OCI-LY7 (cell line): ENCODE measurements around the gene GPR22. TPM values are rescaled to one million over a fixed set of nuclear protein-coding genes. Genes with fewer than 3 reads are reported as not detected.

Experiments used
- BruUV-seq: library from RNA; stranded (reverse); fragments of 400-500 nt; replicated peaks from 2 replicates; lab custom pipeline; 2021; lab: Mats Ljungman, UMichigan
- CTCF ChIA-PET: fragments of 300-600 bp; sonication (Branson Sonifier 250); formaldehyde crosslinking; loops from one replicate; lab custom pipeline; 2022; ENCODE audit warnings: antibody characterized with exemption; ENCODE audit not compliant: unreplicated experiment; lab: Charles Lee
- POLR2A ChIA-PET: fragments of 300-600 bp; sonication (Branson Sonifier 250); formaldehyde crosslinking; loops from one replicate; lab custom pipeline; 2022; ENCODE audit warnings: antibody characterized with exemption; lab: Charles Lee
- DNase-seq: peaks from one replicate; pipeline ENCODE4 v3.0.0-alpha.2; 2015; ENCODE audit warnings: low spot score
- H2AFZ ChIP-seq: fragments of 200-600 bp; sonication (generic), shearing (Covaris generic); 2 replicates; pipeline ENCODE4 v1.6.1; 2014; ENCODE audit warnings: mild to moderate bottlenecking, antibody characterized with exemption, low read length, moderate library complexity
- H3K27ac ChIP-seq: fragments of 200-600 bp; sonication (generic); 2 replicates; pipeline ENCODE4 v1.5.1; 2014; ENCODE audit warnings: mixed run types, low read depth, mild to moderate bottlenecking, moderate library complexity, low read length, inconsistent platforms; ENCODE audit not compliant: poor library complexity, severe bottlenecking
- H3K36me3 ChIP-seq: fragments of 200-600 bp; sonication (generic); 2 replicates; pipeline ENCODE4 v1.6.1; 2014; ENCODE audit warnings: mild to moderate bottlenecking, antibody characterized with exemption, low read length, moderate library complexity, mixed read lengths; ENCODE audit not compliant: insufficient read depth
- H3K4me1 ChIP-seq: fragments of 200-600 bp; sonication (generic); 2 replicates; pipeline ENCODE4 v1.5.1; 2014; ENCODE audit warnings: mild to moderate bottlenecking, low read length; ENCODE audit not compliant: insufficient read depth, poor library complexity, severe bottlenecking
- H3K4me2 ChIP-seq: fragments of 200-600 bp; sonication (generic); 2 replicates; pipeline ENCODE4 v1.6.1; 2014; ENCODE audit warnings: mild to moderate bottlenecking, low read length
- H3K4me3 ChIP-seq: fragments of 200-600 bp; sonication (generic); 2 replicates; pipeline ENCODE4 v1.5.1; 2014; ENCODE audit warnings: mild to moderate bottlenecking, low read depth, low read length; ENCODE audit not compliant: poor library complexity, severe bottlenecking
- H3K79me2 ChIP-seq: fragments of 200-600 bp; sonication (generic); 2 replicates; pipeline ENCODE4 v1.6.1; 2016; ENCODE audit warnings: low read depth, mild to moderate bottlenecking, low read length, moderate library complexity, mixed read lengths; ENCODE audit not compliant: insufficient read depth
- H3K9me2 ChIP-seq: fragments of 200-600 bp; sonication (generic); 2 replicates; pipeline ENCODE4 v1.6.1; 2016; ENCODE audit warnings: mild to moderate bottlenecking, low read length, mixed read lengths; ENCODE audit not compliant: insufficient read depth
- H3K9me3 ChIP-seq: fragments of 200-600 bp; sonication (generic); 2 replicates; pipeline ENCODE4 v1.6.1; 2014; ENCODE audit warnings: mild to moderate bottlenecking, mixed run types, low read length, mixed read lengths
- H4K20me1 ChIP-seq: fragments of 200-600 bp; sonication (generic); 2 replicates; pipeline ENCODE4 v1.6.1; 2014; ENCODE audit warnings: mild to moderate bottlenecking, antibody characterized with exemption, low read length, moderate library complexity, mixed read lengths; ENCODE audit not compliant: insufficient read depth
- CTCF ChIP-seq: fragments of 200-600 bp; sonication (generic); conservative IDR thresholded peaks from 2 replicates; pipeline ENCODE4 v1.5.1; 2014; ENCODE audit warnings: mild to moderate bottlenecking, antibody characterized with exemption, low read length, moderate library complexity, mixed read lengths
- EZH2phosphoT487 ChIP-seq: fragments of 200-600 bp; sonication (generic); IDR thresholded peaks from 2 replicates; pipeline ENCODE4 v1.6.1; 2018; ENCODE audit warnings: low read depth, borderline replicate concordance, mild to moderate bottlenecking, mixed run types, antibody characterized with exemption, low read length, moderate library complexity, mixed read lengths
- intact Hi-C: fragments of 100-400 bp; cut with micrococcal nuclease; formaldehyde crosslinking; loops from one replicate; pipeline ENCODE4 v1.10.0; 2022; ENCODE audit not compliant: unreplicated experiment
- total RNA-seq, 2 experiments: library from RNA; depleted of rRNA in 1 of 2; stranded (reverse); fragments of >200 nt in 1 of 2; shearing (Covaris generic) in 1 of 2; gene quantifications; 2 replicates each; pipeline ENCODE4 v1.2.3, GENCODE V29; 2014 to 2022

Gene GPR22
- total RNA-seq, 2 experiments from 2014 or later, result not detected

- ChIA-PET CTCF (interaction anchor here (0.8 to 1.5 kb wide), 2 partner anchors 100 to 411 kb away, joined by 3 read pairs; partner anchors contain the start of genes COG5 and DUS4L), POLR2A (interaction anchor here (0.5 to 1.2 kb wide), 7 partner anchors 9 to 525 kb away, joined by 3 to 9 read pairs (median 3); no protein-coding TSS in a partner anchor)
- Histone ChIP-seq H3K4me3 (no peak overlapping the region), H3K27ac (no peak overlapping the region), H3K4me2 (no peak overlapping the region), H3K36me3 (no peaks in the 10 kb centered on the region; the same call in 1 of the 2 replicates), H3K9me2 (no peaks in the 10 kb centered on the region), H3K79me2 (no peaks in the 10 kb centered on the region), H3K9me3 (no peaks in the 10 kb centered on the region), H3K4me1 (no peaks in the 10 kb centered on the region), H4K20me1 (no peaks in the 10 kb centered on the region), H2AFZ (no peak overlapping the region)
- TF ChIP-seq CTCF (peak; percentile 82), EZH2phosphoT487 (no peak)
- intact Hi-C loops, result loop anchor here (1.0 to 5.0 kb wide), 3 partner anchors 261 to 414 kb away; no protein-coding TSS in a partner anchor
- BruUV-seq, result no TSS peak
- peak; percentile 52 for DNase-seq
These were observed 6.4 kb upstream of the GPR22 start for GRCh38 chr7:107463139-107464078.

GRCh38 chr7:107464666-107465226 lies 5.1 kb upstream of the GPR22 start:
- BruUV-seq, result no TSS peak
- Histone ChIP-seq H3K4me2 (no peak overlapping the region), H3K4me3 (no peak overlapping the region), H3K9me2 (no peaks in the 10 kb centered on the region), H3K79me2 (no peaks in the 10 kb centered on the region), H4K20me1 (no peaks in the 10 kb centered on the region), H3K36me3 (no peaks in the 10 kb centered on the region), H2AFZ (no peak overlapping the region), H3K9me3 (no peaks in the 10 kb centered on the region), H3K27ac (no peak overlapping the region), H3K4me1 (no peaks in the 10 kb centered on the region)
- TF ChIP-seq EZH2phosphoT487, result no peak
- no peak for TF ChIP-seq CTCF
- POLR2A ChIA-PET, result interaction anchor here (0.6 to 0.8 kb wide), 3 partner anchors 9 to 381 kb away, joined by 3 read pairs; no protein-coding TSS in a partner anchor
- intact Hi-C loops, result loop anchor here (5.0 kb wide), 2 partner anchors 262 to 413 kb away; no protein-coding TSS in a partner anchor
- no peak for DNase-seq
- CTCF ChIA-PET, result no interaction called here
